ENCODE results near the gene SKIDA1. TPM values are rescaled to one million over a fixed set of nuclear protein-coding genes. Genes with fewer than 3 reads are reported as not detected.

Gene SKIDA1
- total RNA-seq, 3 donors from 2014 or later (not counting 1 experiment from before 2014, with no cell fraction given): not detected

GRCh38 chr10:21487416-21488180 lies 37.9 kb downstream of the SKIDA1 start:
- H3K4me1 Mint-ChIP-seq: no peaks in the 10 kb centered on the region
- no peak overlapping the region for H3K4me3 ChIP-seq (ENCODE audit: low read length)
- H3K27ac ChIP-seq (ENCODE audit: low read length): no peak overlapping the region
- H3K4me1 ChIP-seq (ENCODE audit: control insufficient read depth, insufficient read depth, low read length): no peaks in the 10 kb centered on the region
- H3K9me3 Mint-ChIP-seq: no peaks in the 10 kb centered on the region
- no peaks in the 10 kb centered on the region for H3K36me3 ChIP-seq (ENCODE audit: control insufficient read depth, insufficient read depth, low read length)
- 94% methylated on average over 9 of the region's 10 CpGs for WGBS (ENCODE audit: insufficient coverage)
- no peaks in the 10 kb centered on the region for H3K27me3 ChIP-seq (ENCODE audit: control insufficient read depth, insufficient read depth, low read length)
- H3K27ac Mint-ChIP-seq: no peak overlapping the region
- intact Hi-C loops (cut with micrococcal nuclease): no loop called here
- ATAC-seq: no peak
- H3K9me3 ChIP-seq (ENCODE audit: control insufficient read depth, insufficient read depth, low read length): no peaks in the 10 kb centered on the region
- H3K4me3 Mint-ChIP-seq: no peak overlapping the region
- no peak for DNase-seq
- no peak for TF ChIP-seq CTCF (IDR thresholded peaks at IDR 0.05)
- peaks cover 12 to 40% of the 10 kb centered on the region in 2 donors for H3K27me3 Mint-ChIP-seq (ENCODE audit: low read depth in 2 of 2)
- H3K36me3 Mint-ChIP-seq: no peaks in the 10 kb centered on the region

- no peaks in the 10 kb centered on the region for H3K9me3 Mint-ChIP-seq
- no peak for TF ChIP-seq CTCF (IDR thresholded peaks at IDR 0.05)
- no peaks in the 10 kb centered on the region for H3K36me3 Mint-ChIP-seq
- ATAC-seq (no peak), DNase-seq (no peak)
- Histone ChIP-seq H3K4me3 (ENCODE audit: low read length) (no peak overlapping the region), H3K9me3 (ENCODE audit: control insufficient read depth, insufficient read depth, low read length) (no peaks in the 10 kb centered on the region), H3K27ac (ENCODE audit: low read length) (no peak overlapping the region), H3K36me3 (ENCODE audit: control insufficient read depth, insufficient read depth, low read length) (no peaks in the 10 kb centered on the region), H3K27me3 (ENCODE audit: control insufficient read depth, insufficient read depth, low read length) (no peaks in the 10 kb centered on the region), H3K4me1 (ENCODE audit: control insufficient read depth, insufficient read depth, low read length) (no peaks in the 10 kb centered on the region)
- intact Hi-C loops (cut with micrococcal nuclease): no loop called here
- no peak overlapping the region for H3K4me3 Mint-ChIP-seq
- no peaks in the 10 kb centered on the region for H3K4me1 Mint-ChIP-seq
- 69% methylated on average over 3 of the region's 3 CpGs for WGBS (ENCODE audit: insufficient coverage)
- H3K27me3 Mint-ChIP-seq (ENCODE audit: low read depth in 2 of 2): peaks cover 6 to 7% of the 10 kb centered on the region in 2 donors
- no peak overlapping the region for H3K27ac Mint-ChIP-seq
Observed at GRCh38 chr10:21482821-21483220, 42.7 kb downstream of the SKIDA1 start.

GRCh38 chr10:21481407-21481806 lies 44.1 kb downstream of the SKIDA1 start:
- no peaks in the 10 kb centered on the region for H3K9me3 ChIP-seq (ENCODE audit: control insufficient read depth, insufficient read depth, low read length)
- no peaks in the 10 kb centered on the region for H3K4me1 Mint-ChIP-seq
- ATAC-seq: no peak
- peaks cover 0 to 7% of the 10 kb centered on the region in 2 donors for H3K27me3 Mint-ChIP-seq (ENCODE audit: low read depth in 2 of 2)
- no peak overlapping the region for H3K4me3 Mint-ChIP-seq
- H3K27ac ChIP-seq (ENCODE audit: low read length): no peak overlapping the region
- no peaks in the 10 kb centered on the region for H3K27me3 ChIP-seq (ENCODE audit: control insufficient read depth, insufficient read depth, low read length)
- no peak overlapping the region for H3K27ac Mint-ChIP-seq
- DNase-seq: no peak
- H3K36me3 ChIP-seq (ENCODE audit: control insufficient read depth, insufficient read depth, low read length): no peaks in the 10 kb centered on the region
- intact Hi-C loops (cut with micrococcal nuclease): no loop called here
- WGBS (ENCODE audit: insufficient coverage): 86% methylated on average over 1 of the region's 2 CpGs
- H3K36me3 Mint-ChIP-seq: no peaks in the 10 kb centered on the region
- H3K4me3 ChIP-seq (ENCODE audit: low read length): no peak overlapping the region
- no peak for TF ChIP-seq CTCF (IDR thresholded peaks at IDR 0.05)
- no peaks in the 10 kb centered on the region for H3K9me3 Mint-ChIP-seq
- H3K4me1 ChIP-seq (ENCODE audit: control insufficient read depth, insufficient read depth, low read length): no peaks in the 10 kb centered on the region
